Activated T-cell treated with anti-CD3 and anti-CD28 coated beads, Interleukin-2, amount 50 U/mL, for 4 hours (primary cell): Measurements from ENCODE around the gene POLD1. TPM values are rescaled to one million over a fixed set of nuclear protein-coding genes. Genes with fewer than 3 reads are reported as not detected.

Experiments used
- ATAC-seq, 2 donors: fragments of 200-7000 bp; cut with Tn5 transposase; one replicate each; pipeline ENCODE4 v1.10.0; 2021
- DNase-seq: peaks from one replicate; pipeline ENCODE4 v3.0.0-alpha.2; 2020
- H3K27me3 Mint-ChIP-seq: one replicate; pipeline ENCODE4 v1.8.0; 2021; ENCODE audit warnings: low read depth, mixed read lengths
- H3K36me3 Mint-ChIP-seq: one replicate; pipeline ENCODE4 v1.8.0; 2022; ENCODE audit warnings: mixed read lengths; ENCODE audit not compliant: insufficient read depth
- H3K4me1 Mint-ChIP-seq: one replicate; pipeline ENCODE4 v1.8.0; 2021; ENCODE audit warnings: low read depth, mixed read lengths
- H3K4me3 Mint-ChIP-seq: one replicate; pipeline ENCODE4 v1.8.0; 2021; ENCODE audit warnings: mild to moderate bottlenecking, moderate library complexity, mixed read lengths
- H3K9me3 Mint-ChIP-seq: one replicate; pipeline ENCODE4 v1.8.0; 2021; ENCODE audit warnings: mixed read lengths
- total RNA-seq, 3 donors: library from RNA; stranded (reverse); gene quantifications; one replicate each; pipeline ENCODE4 v1.2.1, GENCODE V29; 2021

POLD1 gene
- total RNA-seq, 3 donors from 2014 or later, result 182 to 246 (median 214) TPM

GRCh38 chr19:50393589-50393988, 9.4 kb downstream of the POLD1 start:
- ATAC-seq (no peak), DNase-seq (no peak)
- H3K9me3 Mint-ChIP-seq, result no peaks in the 10 kb centered on the region
- no peaks in the 10 kb centered on the region for H3K27me3 Mint-ChIP-seq
- no peaks in the 10 kb centered on the region for H3K4me1 Mint-ChIP-seq
- no peak overlapping the region for H3K4me3 Mint-ChIP-seq
- peaks cover 13% of the 10 kb centered on the region for H3K36me3 Mint-ChIP-seq

- Mint-ChIP-seq H3K4me3 (no peak overlapping the region), H3K36me3 (peaks cover 14% of the 10 kb centered on the region), H3K27me3 (no peaks in the 10 kb centered on the region), H3K9me3 (no peaks in the 10 kb centered on the region), H3K4me1 (no peaks in the 10 kb centered on the region)
- no peak for DNase-seq
- ATAC-seq, result no peak
Measured at GRCh38 chr19:50394017-50394416, 9.9 kb downstream of the POLD1 start.

- Mint-ChIP-seq H3K4me1 (no peaks in the 10 kb centered on the region), H3K4me3 (no peak overlapping the region), H3K27me3 (no peaks in the 10 kb centered on the region), H3K9me3 (no peaks in the 10 kb centered on the region), H3K36me3 (peaks cover 8% of the 10 kb centered on the region)
- ATAC-seq, result no peak
- DNase-seq, result no peak
Measured at GRCh38 chr19:50398675-50399367, 14.7 kb downstream of the POLD1 start.

- H3K9me3 Mint-ChIP-seq, result no peaks in the 10 kb centered on the region
- DNase-seq, result no peak
- no peak overlapping the region for H3K4me3 Mint-ChIP-seq
- ATAC-seq, result no peak
- H3K36me3 Mint-ChIP-seq, result peaks cover 7% of the 10 kb centered on the region
- no peaks in the 10 kb centered on the region for H3K4me1 Mint-ChIP-seq
- no peaks in the 10 kb centered on the region for H3K27me3 Mint-ChIP-seq
Measured at GRCh38 chr19:50399368-50399745, 15.2 kb downstream of the POLD1 start.

GRCh38 chr19:50401605-50402450, 17.7 kb downstream of the POLD1 start:
- Mint-ChIP-seq H3K9me3 (no peaks in the 10 kb centered on the region), H3K4me1 (no peaks in the 10 kb centered on the region), H3K27me3 (no peaks in the 10 kb centered on the region), H3K4me3 (no peak overlapping the region), H3K36me3 (peaks cover 8% of the 10 kb centered on the region)
- ATAC-seq (no peak), DNase-seq (no peak)

- Mint-ChIP-seq H3K36me3 (peaks cover 8% of the 10 kb centered on the region), H3K4me1 (no peaks in the 10 kb centered on the region), H3K4me3 (no peak overlapping the region), H3K27me3 (no peaks in the 10 kb centered on the region), H3K9me3 (no peaks in the 10 kb centered on the region)
- no peak for ATAC-seq
- no peak for DNase-seq
Measured at GRCh38 chr19:50402544-50403301, 18.6 kb downstream of the POLD1 start.

- Mint-ChIP-seq H3K36me3 (peaks cover 7% of the 10 kb centered on the region), H3K9me3 (no peaks in the 10 kb centered on the region), H3K4me3 (no peak overlapping the region), H3K4me1 (no peaks in the 10 kb centered on the region), H3K27me3 (no peaks in the 10 kb centered on the region)
- DNase-seq, result no peak
- no peak for ATAC-seq
Measured at GRCh38 chr19:50406156-50406820, 22.1 kb downstream of the POLD1 start.

- no peak for ATAC-seq
- Mint-ChIP-seq H3K27me3 (no peaks in the 10 kb centered on the region), H3K9me3 (no peaks in the 10 kb centered on the region), H3K4me3 (no peak overlapping the region), H3K4me1 (no peaks in the 10 kb centered on the region), H3K36me3 (peaks cover 7% of the 10 kb centered on the region)
- DNase-seq, result no peak
Measured at GRCh38 chr19:50406829-50407228, 22.7 kb downstream of the POLD1 start.

- Mint-ChIP-seq H3K4me3 (no peak overlapping the region), H3K9me3 (no peaks in the 10 kb centered on the region), H3K36me3 (peaks cover 6% of the 10 kb centered on the region), H3K4me1 (no peaks in the 10 kb centered on the region), H3K27me3 (no peaks in the 10 kb centered on the region)
- no peak for DNase-seq
- no peak for ATAC-seq
Measured at GRCh38 chr19:50409347-50409746, 25.2 kb downstream of the POLD1 start.

- H3K36me3 Mint-ChIP-seq, result peaks cover 6% of the 10 kb centered on the region
- no peak overlapping the region for H3K4me3 Mint-ChIP-seq
- ATAC-seq (no peak), DNase-seq (no peak)
- no peaks in the 10 kb centered on the region for H3K27me3 Mint-ChIP-seq
- no peaks in the 10 kb centered on the region for H3K9me3 Mint-ChIP-seq
- H3K4me1 Mint-ChIP-seq, result no peaks in the 10 kb centered on the region
Measured at GRCh38 chr19:50410109-50410508, 26.0 kb downstream of the POLD1 start.

GRCh38 chr19:50412419-50412818, 28.3 kb downstream of the POLD1 start:
- Mint-ChIP-seq H3K4me3 (no peak overlapping the region), H3K4me1 (no peaks in the 10 kb centered on the region), H3K36me3 (peaks cover 2% of the 10 kb centered on the region), H3K9me3 (no peaks in the 10 kb centered on the region), H3K27me3 (no peaks in the 10 kb centered on the region)
- no peak for ATAC-seq
- DNase-seq, result no peak

- ATAC-seq (no peak), DNase-seq (no peak)
- Mint-ChIP-seq H3K4me3 (no peak overlapping the region), H3K9me3 (no peaks in the 10 kb centered on the region), H3K4me1 (no peaks in the 10 kb centered on the region), H3K27me3 (no peaks in the 10 kb centered on the region), H3K36me3 (peaks cover 2% of the 10 kb centered on the region)
Measured at GRCh38 chr19:50413096-50413495, 28.9 kb downstream of the POLD1 start.

GRCh38 chr19:50413531-50413930, 29.4 kb downstream of the POLD1 start:
- Mint-ChIP-seq H3K9me3 (no peaks in the 10 kb centered on the region), H3K36me3 (peaks cover 2% of the 10 kb centered on the region), H3K27me3 (peaks cover 3% of the 10 kb centered on the region), H3K4me1 (no peaks in the 10 kb centered on the region), H3K4me3 (no peak overlapping the region)
- ATAC-seq (no peak), DNase-seq (no peak)
